GM12891 (cell line): Measurements from ENCODE around the gene ERN1.

Experiments used
- PAX5 ChIP-seq: IDR thresholded peaks from 2 replicates; pipeline ENCODE4 v1.6.1; 2011; ENCODE audit warnings: low read length, moderate library complexity, mild to moderate bottlenecking; ENCODE audit not compliant: insufficient read depth, severe bottlenecking
- POLR2A ChIP-seq: IDR thresholded peaks from 2 replicates; pipeline ENCODE4 v1.6.1; 2011; ENCODE audit warnings: low read depth, low read length, control low read depth
- POLR2AphosphoS5 ChIP-seq: IDR thresholded peaks from 2 replicates; pipeline ENCODE4 v1.6.1; 2011; ENCODE audit warnings: low read depth, low read length, control low read depth
- TAF1 ChIP-seq: IDR thresholded peaks from 2 replicates; pipeline ENCODE4 v1.6.1; 2011; ENCODE audit warnings: low read depth, low read length, control low read depth

GRCh38 chr17:64059756-64060155 lies 70.2 kb downstream of the ERN1 start:
- TF ChIP-seq POLR2AphosphoS5 (no peak), PAX5 (no peak), POLR2A (no peak), TAF1 (no peak)
